ENCODE measurements around the gene TSFM. TPM values are rescaled to one million over a fixed set of nuclear protein-coding genes. Genes with fewer than 3 reads are reported as not detected.
"Not testable (repeated sequence)": the region's sequence is repeated elsewhere in the genome, so short reads cannot be mapped to it uniquely, and the experiment has no call there.

TSFM gene
- total and polyA plus RNA-seq, 4 donors: 14.6 to 60.5 (median 38.2) TPM

DNA sequence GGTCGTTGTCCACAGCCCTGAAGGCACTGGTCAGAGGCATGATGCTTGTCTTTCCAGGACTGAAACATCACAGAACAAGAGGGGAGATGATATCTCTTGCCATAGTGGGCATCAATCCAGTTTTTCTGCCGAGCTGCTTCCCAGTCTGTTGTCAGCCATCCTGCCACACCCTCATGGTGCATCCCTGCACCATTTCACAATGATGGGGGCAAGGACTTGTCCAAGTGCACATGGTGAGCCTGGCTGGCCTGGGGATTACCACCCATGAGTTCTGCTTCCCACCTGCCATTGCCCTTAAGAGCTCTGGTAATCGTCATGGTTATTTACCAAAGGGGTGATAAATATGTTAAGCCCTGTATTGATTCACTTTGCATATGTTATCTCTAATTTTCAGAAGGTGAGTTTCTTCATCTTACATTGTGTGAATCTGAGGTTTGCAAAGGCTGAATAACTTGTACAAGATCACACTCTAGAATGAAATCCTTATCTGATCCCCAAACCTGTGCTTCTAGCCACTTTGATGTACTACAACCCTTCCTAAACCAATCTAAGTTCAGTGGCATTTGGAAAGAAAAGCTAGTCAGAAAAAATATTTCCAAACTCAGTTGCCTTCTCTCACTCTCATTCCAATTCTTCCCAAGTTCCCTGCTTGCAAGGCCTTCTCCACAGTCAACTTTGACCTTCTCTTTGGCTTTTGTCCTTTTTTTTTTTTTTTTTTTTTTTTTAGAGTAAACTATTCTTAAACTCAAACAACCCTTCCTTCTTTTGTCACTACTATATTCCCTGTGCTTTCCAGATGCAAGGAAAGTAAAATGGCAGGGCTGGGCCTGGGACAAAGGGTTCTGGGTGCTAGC, 33.6 kb downstream of the TSFM start:
- 49% methylated on average over 3 of the region's 3 CpGs for WGBS
- Histone ChIP-seq H3K4me3 (ENCODE audit: low read depth in 1 of 3, low read length in 3 of 3) (no peak overlapping the region), H3K4me1 (ENCODE audit: control insufficient read depth in 4 of 4, insufficient read depth in 4 of 4, low read length in 3 of 4) (peaks cover 2 to 19% (median 10%) of the 10 kb centered on the region in 4 donors), H3K27me3 (ENCODE audit: control insufficient read depth in 4 of 4, insufficient read depth in 4 of 4, low read length in 3 of 4) (no peaks in the 10 kb centered on the region), H3K9ac (ENCODE audit: low read depth in 1 of 2, low read length in 2 of 2) (no peak overlapping the region), H3K27ac (ENCODE audit: low read depth in 1 of 2, low read length in 2 of 2) (no peak overlapping the region), H3K36me3 (ENCODE audit: control insufficient read depth in 4 of 4, insufficient read depth in 3 of 4, low read depth in 1 of 4, low read length in 3 of 4) (peaks cover 0 to 14% (median 3%) of the 10 kb centered on the region in 4 donors), H3K9me3 (ENCODE audit: control insufficient read depth in 4 of 4, low read length in 3 of 4) (no peaks in the 10 kb centered on the region)
- no peak for DNase-seq (ENCODE audit: low spot score)
- TF ChIP-seq NR2F2 (IDR thresholded peaks at IDR 0.05) (peak; percentile 56), FOXA2 (IDR thresholded peaks at IDR 0.05) (no peak)

GRCh38 chr12:57816855-57817151, 34.2 kb downstream of the TSFM start:
- no peaks in the 10 kb centered on the region for H3K9me3 ChIP-seq (ENCODE audit: control insufficient read depth in 4 of 4, low read length in 3 of 4)
- peaks cover 0 to 11% (median 3%) of the 10 kb centered on the region in 4 donors for H3K36me3 ChIP-seq (ENCODE audit: control insufficient read depth in 4 of 4, insufficient read depth in 3 of 4, low read depth in 1 of 4, low read length in 3 of 4)
- H3K4me1 ChIP-seq (ENCODE audit: control insufficient read depth in 4 of 4, insufficient read depth in 4 of 4, low read length in 3 of 4): peaks cover 6 to 24% (median 13%) of the 10 kb centered on the region in 4 donors
- H3K9ac ChIP-seq (ENCODE audit: low read depth in 1 of 2, low read length in 2 of 2): no peak overlapping the region
- H3K27ac ChIP-seq (ENCODE audit: low read depth in 1 of 2, low read length in 2 of 2): no peak overlapping the region
- DNase-seq (ENCODE audit: low spot score): no peak
- 65% methylated on average over 5 of the region's 5 CpGs for WGBS
- H3K4me3 ChIP-seq (ENCODE audit: low read depth in 1 of 3, low read length in 3 of 3): no peak overlapping the region
- no peak for TF ChIP-seq FOXA2 (IDR thresholded peaks at IDR 0.05)
- TF ChIP-seq RAD21 (IDR thresholded peaks at IDR 0.05): peak in 1 of 2 donors; percentile 8
- H3K27me3 ChIP-seq (ENCODE audit: control insufficient read depth in 4 of 4, insufficient read depth in 4 of 4, low read length in 3 of 4): no peaks in the 10 kb centered on the region

DNA sequence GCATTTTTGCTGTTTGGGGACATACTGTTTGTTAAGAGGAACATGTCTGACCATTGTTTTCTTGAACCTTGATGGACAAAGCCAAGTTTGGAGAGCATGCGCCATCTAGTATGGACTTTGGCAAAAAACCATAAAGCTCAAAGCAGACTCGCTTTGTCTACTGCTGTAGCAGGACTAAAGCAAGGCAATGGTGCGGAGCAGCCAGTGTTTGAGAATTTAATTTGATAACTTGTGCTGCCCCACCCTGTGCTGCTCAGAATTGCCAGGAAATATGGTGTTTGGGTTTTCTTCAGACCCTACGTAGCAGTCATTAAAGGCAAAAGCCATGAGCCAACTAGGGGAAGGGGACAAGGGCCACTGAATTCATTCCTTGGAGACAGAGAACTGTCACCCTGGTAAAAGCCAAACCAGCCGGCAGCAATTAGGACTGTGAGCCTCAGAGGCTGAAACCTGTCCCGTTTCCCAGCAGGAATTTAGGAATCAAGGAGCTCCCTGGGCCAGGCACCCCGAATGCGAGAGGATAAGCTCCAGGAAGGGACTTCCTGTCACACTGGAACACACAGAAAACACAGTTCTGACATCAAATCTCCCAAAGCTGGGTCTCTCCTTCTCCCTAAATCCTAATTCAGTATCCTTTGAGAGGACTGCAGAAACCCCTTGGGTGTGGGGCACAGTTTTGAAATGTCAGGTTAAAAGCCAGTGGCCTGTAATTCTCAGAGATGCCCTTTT, 34.8 kb downstream of the TSFM start:
- TF ChIP-seq EGR1 (IDR thresholded peaks at IDR 0.05; ENCODE audit: low read depth in 2 of 2) (no peak), JUND (IDR thresholded peaks at IDR 0.05) (no peak), FOXA1 (IDR thresholded peaks at IDR 0.05) (no peak), MAX (IDR thresholded peaks at IDR 0.05) (no peak), SP1 (IDR thresholded peaks at IDR 0.05) (no peak)
- DNase-seq (ENCODE audit: low spot score): no peak
- Histone ChIP-seq H3K9me3 (ENCODE audit: control insufficient read depth in 4 of 4, low read length in 3 of 4) (no peaks in the 10 kb centered on the region), H3K27me3 (ENCODE audit: control insufficient read depth in 4 of 4, insufficient read depth in 4 of 4, low read length in 3 of 4) (no peaks in the 10 kb centered on the region), H3K4me1 (ENCODE audit: control insufficient read depth in 4 of 4, insufficient read depth in 4 of 4, low read length in 3 of 4) (peaks cover 6 to 30% (median 14%) of the 10 kb centered on the region in 4 donors), H3K4me3 (ENCODE audit: low read depth in 1 of 3, low read length in 3 of 3) (no peak overlapping the region), H3K36me3 (ENCODE audit: control insufficient read depth in 4 of 4, insufficient read depth in 3 of 4, low read depth in 1 of 4, low read length in 3 of 4) (peaks cover 0 to 12% (median 6%) of the 10 kb centered on the region in 4 donors), H3K27ac (ENCODE audit: low read depth in 1 of 2, low read length in 2 of 2) (no peak overlapping the region), H3K9ac (ENCODE audit: low read depth in 1 of 2, low read length in 2 of 2) (no peak overlapping the region)
- WGBS: 74% methylated on average over 8 of the region's 8 CpGs

GRCh38 chr12:57817990-57818331, 35.4 kb downstream of the TSFM start:
- 83% methylated on average over 3 of the region's 3 CpGs for WGBS
- H3K9me3 ChIP-seq (ENCODE audit: control insufficient read depth in 4 of 4, low read length in 3 of 4); H3K4me3 ChIP-seq (ENCODE audit: low read depth in 1 of 3, low read length in 3 of 3); H3K27me3 ChIP-seq (ENCODE audit: control insufficient read depth in 4 of 4, insufficient read depth in 4 of 4, low read length in 3 of 4); H3K27ac ChIP-seq (ENCODE audit: low read depth in 1 of 2, low read length in 2 of 2); DNase-seq (ENCODE audit: low spot score); H3K9ac ChIP-seq (ENCODE audit: low read depth in 1 of 2, low read length in 2 of 2): not testable (repeated sequence)
- Histone ChIP-seq H3K36me3 (ENCODE audit: control insufficient read depth in 4 of 4, insufficient read depth in 3 of 4, low read depth in 1 of 4, low read length in 3 of 4) (peaks cover 4 to 12% (median 7%) of the 10 kb centered on the region in 4 donors), H3K4me1 (ENCODE audit: control insufficient read depth in 4 of 4, insufficient read depth in 4 of 4, low read length in 3 of 4) (peaks cover 6 to 35% (median 14%) of the 10 kb centered on the region in 4 donors)

GRCh38 chr12:57820119-57820518, 37.5 kb downstream of the TSFM start:
- Histone ChIP-seq H3K36me3 (ENCODE audit: control insufficient read depth in 4 of 4, insufficient read depth in 3 of 4, low read depth in 1 of 4, low read length in 3 of 4) (peaks cover 14 to 32% (median 27%) of the 10 kb centered on the region in 4 donors), H3K4me1 (ENCODE audit: control insufficient read depth in 4 of 4, insufficient read depth in 4 of 4, low read length in 3 of 4) (peaks cover 3 to 37% (median 13%) of the 10 kb centered on the region in 4 donors)
- H3K9me3 ChIP-seq (ENCODE audit: control insufficient read depth in 4 of 4, low read length in 3 of 4); H3K4me3 ChIP-seq (ENCODE audit: low read depth in 1 of 3, low read length in 3 of 3); H3K9ac ChIP-seq (ENCODE audit: low read depth in 1 of 2, low read length in 2 of 2); H3K27me3 ChIP-seq (ENCODE audit: control insufficient read depth in 4 of 4, insufficient read depth in 4 of 4, low read length in 3 of 4); H3K27ac ChIP-seq (ENCODE audit: low read depth in 1 of 2, low read length in 2 of 2); DNase-seq (ENCODE audit: low spot score): not testable (repeated sequence)
- 50% methylated on average over 8 of the region's 8 CpGs for WGBS

GRCh38 chr12:57821015-57821414, 38.4 kb downstream of the TSFM start:
- peaks cover 15 to 41% (median 36%) of the 10 kb centered on the region in 4 donors for H3K36me3 ChIP-seq (ENCODE audit: control insufficient read depth in 4 of 4, insufficient read depth in 3 of 4, low read depth in 1 of 4, low read length in 3 of 4)
- not testable (repeated sequence) for H3K27me3 ChIP-seq (ENCODE audit: control insufficient read depth in 4 of 4, insufficient read depth in 4 of 4, low read length in 3 of 4)

More at GRCh38 chr12:57821015-57821414, 38.4 kb downstream of the TSFM start:
- not testable (repeated sequence) for H3K4me3 ChIP-seq (ENCODE audit: low read depth in 1 of 3, low read length in 3 of 3); DNase-seq (ENCODE audit: low spot score); H3K9ac ChIP-seq (ENCODE audit: low read depth in 1 of 2, low read length in 2 of 2); H3K9me3 ChIP-seq (ENCODE audit: control insufficient read depth in 4 of 4, low read length in 3 of 4); H3K27ac ChIP-seq (ENCODE audit: low read depth in 1 of 2, low read length in 2 of 2)
- H3K4me1 ChIP-seq (ENCODE audit: control insufficient read depth in 4 of 4, insufficient read depth in 4 of 4, low read length in 3 of 4): peaks cover 3 to 37% (median 11%) of the 10 kb centered on the region in 4 donors
- 69% methylated on average over 5 of the region's 5 CpGs for WGBS

Data from liver (tissue), 9 donors.